ENCODE measurements around the gene IL12RB2. TPM values are rescaled to one million over a fixed set of nuclear protein-coding genes. Genes with fewer than 3 reads are reported as not detected.
A peak's percentile ranks its signal among the peaks of the same experiment; 100 is the strongest.

IL12RB2 gene
- total and polyA plus RNA-seq, 5 donors = 0.05 to 0.33 (median 0.23) TPM

- Histone ChIP-seq H3K9me3 (ENCODE audit: control insufficient read depth, low read length) (no peaks in the 10 kb centered on the region), H3K4me3 (ENCODE audit: low read length) (no peak overlapping the region), H3K4me1 (ENCODE audit: control insufficient read depth, insufficient read depth, low read length) (no peaks in the 10 kb centered on the region), H3K27ac (ENCODE audit: low read length) (no peak overlapping the region), H3K27me3 (ENCODE audit: control insufficient read depth, insufficient read depth) (no peaks in the 10 kb centered on the region)
- intact Hi-C loops (cut with DNase I) = no loop called here
- ATAC-seq (no peak), DNase-seq (no peak)
- 74% methylated on average over 3 of the region's 3 CpGs for WGBS
These were observed 26.4 kb upstream of the IL12RB2 start for GRCh38 chr1:67281244-67281643.

- no peak for ATAC-seq
- H3K4me1 ChIP-seq (ENCODE audit: control insufficient read depth, insufficient read depth, low read length) = no peaks in the 10 kb centered on the region
- no peaks in the 10 kb centered on the region for H3K27me3 ChIP-seq (ENCODE audit: control insufficient read depth, insufficient read depth)
- H3K27ac ChIP-seq (ENCODE audit: low read length) = no peak overlapping the region
- no peak overlapping the region for H3K4me3 ChIP-seq (ENCODE audit: low read length)
- 82% methylated on average over 8 of the region's 8 CpGs for WGBS
- intact Hi-C loops (cut with DNase I) = no loop called here
- no peaks in the 10 kb centered on the region for H3K9me3 ChIP-seq (ENCODE audit: control insufficient read depth, low read length)
- DNase-seq = no peak
These were observed 21.7 kb upstream of the IL12RB2 start for GRCh38 chr1:67285780-67286488.

- intact Hi-C loops (cut with DNase I) = no loop called here
- Histone ChIP-seq H3K27me3 (ENCODE audit: control insufficient read depth, insufficient read depth) (no peaks in the 10 kb centered on the region), H3K27ac (ENCODE audit: low read length) (no peak overlapping the region), H3K9me3 (ENCODE audit: control insufficient read depth, low read length) (no peaks in the 10 kb centered on the region), H3K4me3 (ENCODE audit: low read length) (no peak overlapping the region), H3K4me1 (ENCODE audit: control insufficient read depth, insufficient read depth, low read length) (no peaks in the 10 kb centered on the region)
- DNase-seq = no peak
- ATAC-seq = no peak
- WGBS = 74% methylated on average over 4 of the region's 4 CpGs
These were observed 17.4 kb upstream of the IL12RB2 start for GRCh38 chr1:67290236-67290635.

- WGBS = 84% methylated on average over 9 of the region's 9 CpGs
- no peak for DNase-seq
These were observed 12.6 kb upstream of the IL12RB2 start for GRCh38 chr1:67294836-67295617.

GRCh38 chr1:67298762-67299161 is 8.9 kb upstream of the IL12RB2 start:
- ATAC-seq (no peak), DNase-seq (no peak)
- Histone ChIP-seq H3K4me3 (ENCODE audit: low read length) (no peak overlapping the region), H3K27ac (ENCODE audit: low read length) (no peak overlapping the region), H3K27me3 (ENCODE audit: control insufficient read depth, insufficient read depth) (no peaks in the 10 kb centered on the region), H3K4me1 (ENCODE audit: control insufficient read depth, insufficient read depth, low read length) (no peaks in the 10 kb centered on the region), H3K9me3 (ENCODE audit: control insufficient read depth, low read length) (no peaks in the 10 kb centered on the region)
- WGBS = 49% methylated on average over 2 of the region's 2 CpGs
- intact Hi-C loops (cut with DNase I) = no loop called here

More at GRCh38 chr1:67294836-67295617, 12.6 kb upstream of the IL12RB2 start:
- ATAC-seq = no peak
- Histone ChIP-seq H3K9me3 (ENCODE audit: control insufficient read depth, low read length) (no peaks in the 10 kb centered on the region), H3K4me1 (ENCODE audit: control insufficient read depth, insufficient read depth, low read length) (no peaks in the 10 kb centered on the region), H3K4me3 (ENCODE audit: low read length) (no peak overlapping the region), H3K27me3 (ENCODE audit: control insufficient read depth, insufficient read depth) (no peaks in the 10 kb centered on the region), H3K27ac (ENCODE audit: low read length) (no peak overlapping the region)
- intact Hi-C loops (cut with DNase I) = no loop called here

- ATAC-seq = no peak
- intact Hi-C loops (cut with DNase I) = no loop called here
- Histone ChIP-seq H3K27ac (ENCODE audit: low read length) (no peak overlapping the region), H3K4me3 (ENCODE audit: low read length) (no peak overlapping the region), H3K4me1 (ENCODE audit: control insufficient read depth, insufficient read depth, low read length) (no peaks in the 10 kb centered on the region), H3K27me3 (ENCODE audit: control insufficient read depth, insufficient read depth) (no peaks in the 10 kb centered on the region), H3K9me3 (ENCODE audit: control insufficient read depth, low read length) (no peaks in the 10 kb centered on the region)
- no peak for DNase-seq
- WGBS = 97% methylated on average over 7 of the region's 7 CpGs
These were observed 8.4 kb upstream of the IL12RB2 start for GRCh38 chr1:67299296-67299695.

- H3K27ac ChIP-seq (ENCODE audit: low read length) = no peak overlapping the region
- no peak for DNase-seq
- no peaks in the 10 kb centered on the region for H3K4me1 ChIP-seq (ENCODE audit: control insufficient read depth, insufficient read depth, low read length)
- H3K4me3 ChIP-seq (ENCODE audit: low read length) = no peak overlapping the region
- no peaks in the 10 kb centered on the region for H3K27me3 ChIP-seq (ENCODE audit: control insufficient read depth, insufficient read depth)
- 48% methylated on average over 2 of the region's 2 CpGs for WGBS
- intact Hi-C loops (cut with DNase I) = no loop called here
- ATAC-seq = no peak
- no peaks in the 10 kb centered on the region for H3K9me3 ChIP-seq (ENCODE audit: control insufficient read depth, low read length)
These were observed 7.1 kb upstream of the IL12RB2 start for GRCh38 chr1:67300561-67300960.

GRCh38 chr1:67304023-67304422 is 3.6 kb upstream of the IL12RB2 start:
- DNase-seq = no peak
- 77% methylated on average over 3 of the region's 3 CpGs for WGBS
- Histone ChIP-seq H3K27me3 (ENCODE audit: control insufficient read depth, insufficient read depth) (no peaks in the 10 kb centered on the region), H3K9me3 (ENCODE audit: control insufficient read depth, low read length) (no peaks in the 10 kb centered on the region), H3K4me3 (ENCODE audit: low read length) (no peak overlapping the region), H3K4me1 (ENCODE audit: control insufficient read depth, insufficient read depth, low read length) (no peaks in the 10 kb centered on the region), H3K27ac (ENCODE audit: low read length) (no peak overlapping the region)
- intact Hi-C loops (cut with DNase I) = no loop called here
- no peak for ATAC-seq

GRCh38 chr1:67306547-67306946 is 1.1 kb upstream of the IL12RB2 start:
- Histone ChIP-seq H3K4me1 (ENCODE audit: control insufficient read depth, insufficient read depth, low read length) (no peaks in the 10 kb centered on the region), H3K27ac (ENCODE audit: low read length) (no peak overlapping the region), H3K27me3 (ENCODE audit: control insufficient read depth, insufficient read depth) (no peaks in the 10 kb centered on the region), H3K4me3 (ENCODE audit: low read length) (no peak overlapping the region), H3K9me3 (ENCODE audit: control insufficient read depth, low read length) (no peaks in the 10 kb centered on the region)
- DNase-seq (no peak), ATAC-seq (no peak)
- intact Hi-C loops (cut with DNase I) = no loop called here
- 89% methylated on average over 7 of the region's 7 CpGs for WGBS

GRCh38 chr1:67308136-67308535 is 463 bp downstream of the IL12RB2 start:
- no peaks in the 10 kb centered on the region for H3K9me3 ChIP-seq (ENCODE audit: control insufficient read depth, low read length)
- H3K27me3 ChIP-seq (ENCODE audit: control insufficient read depth, insufficient read depth) = no peaks in the 10 kb centered on the region
- ATAC-seq = peak in 1 of 2 donors; percentile 19
- WGBS = 38% methylated on average over 15 of the region's 15 CpGs
- intact Hi-C loops (cut with DNase I) = no loop called here
- no peak for DNase-seq
- no peaks in the 10 kb centered on the region for H3K4me1 ChIP-seq (ENCODE audit: control insufficient read depth, insufficient read depth, low read length)
- no peak overlapping the region for H3K4me3 ChIP-seq (ENCODE audit: low read length)
- H3K27ac ChIP-seq (ENCODE audit: low read length) = no peak overlapping the region

GRCh38 chr1:67312615-67313014 is 4.9 kb downstream of the IL12RB2 start:
- no peaks in the 10 kb centered on the region for H3K27me3 ChIP-seq (ENCODE audit: control insufficient read depth, insufficient read depth)
- intact Hi-C loops (cut with DNase I) = no loop called here
- H3K4me3 ChIP-seq (ENCODE audit: low read length) = no peak overlapping the region
- no peaks in the 10 kb centered on the region for H3K4me1 ChIP-seq (ENCODE audit: control insufficient read depth, insufficient read depth, low read length)
- no peaks in the 10 kb centered on the region for H3K9me3 ChIP-seq (ENCODE audit: control insufficient read depth, low read length)
- DNase-seq = no peak
- 62% methylated on average over 2 of the region's 2 CpGs for WGBS
- no peak for ATAC-seq
- H3K27ac ChIP-seq (ENCODE audit: low read length) = no peak overlapping the region

All from right cardiac atrium (tissue), 5 donors.